Vagina (tissue), 2 donors: ENCODE measurements around the gene FXYD6.

Source experiments
- POLR2A ChIP-seq, 2 donors: fragments of 450-650 bp; IDR thresholded peaks; one replicate each; pipeline ENCODE4 v1.6.1; 2017; ENCODE audit warnings: antibody characterized with exemption in 2 of 2, mild to moderate bottlenecking in 2 of 2, moderate library complexity in 2 of 2
- POLR2AphosphoS5 ChIP-seq, 2 donors: sonication (generic); formaldehyde crosslinking; IDR thresholded peaks; one replicate each; pipeline ENCODE4 v1.9.0; 2017; ENCODE audit warnings: antibody characterized with exemption in 2 of 2, mild to moderate bottlenecking in 2 of 2, low read depth in 1 of 2; ENCODE audit not compliant: insufficient read depth in 1 of 2
- TF ChIP-seq, protein P1 (sequence below), 3 experiments: fragments of 450-650 bp in 2 of 3; fragments of 200-600 bp in 1 of 3; sonication (generic) in 1 of 3; IDR thresholded peaks; one replicate each; pipeline ENCODE4 v1.5.1; 2017 to 2019; ENCODE audit warnings: antibody characterized with exemption in 3 of 3, mild to moderate bottlenecking in 2 of 3, moderate library complexity in 2 of 3

- no peak for TF ChIP-seq POLR2A (IDR thresholded peaks at IDR 0.05)
- TF ChIP-seq, protein P1, sequence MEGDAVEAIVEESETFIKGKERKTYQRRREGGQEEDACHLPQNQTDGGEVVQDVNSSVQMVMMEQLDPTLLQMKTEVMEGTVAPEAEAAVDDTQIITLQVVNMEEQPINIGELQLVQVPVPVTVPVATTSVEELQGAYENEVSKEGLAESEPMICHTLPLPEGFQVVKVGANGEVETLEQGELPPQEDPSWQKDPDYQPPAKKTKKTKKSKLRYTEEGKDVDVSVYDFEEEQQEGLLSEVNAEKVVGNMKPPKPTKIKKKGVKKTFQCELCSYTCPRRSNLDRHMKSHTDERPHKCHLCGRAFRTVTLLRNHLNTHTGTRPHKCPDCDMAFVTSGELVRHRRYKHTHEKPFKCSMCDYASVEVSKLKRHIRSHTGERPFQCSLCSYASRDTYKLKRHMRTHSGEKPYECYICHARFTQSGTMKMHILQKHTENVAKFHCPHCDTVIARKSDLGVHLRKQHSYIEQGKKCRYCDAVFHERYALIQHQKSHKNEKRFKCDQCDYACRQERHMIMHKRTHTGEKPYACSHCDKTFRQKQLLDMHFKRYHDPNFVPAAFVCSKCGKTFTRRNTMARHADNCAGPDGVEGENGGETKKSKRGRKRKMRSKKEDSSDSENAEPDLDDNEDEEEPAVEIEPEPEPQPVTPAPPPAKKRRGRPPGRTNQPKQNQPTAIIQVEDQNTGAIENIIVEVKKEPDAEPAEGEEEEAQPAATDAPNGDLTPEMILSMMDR (IDR thresholded peaks at IDR 0.05): no peak
- TF ChIP-seq POLR2AphosphoS5 (IDR thresholded peaks at IDR 0.05; ENCODE audit: insufficient read depth in 1 of 2, low read depth in 1 of 2): no peak
Observed at GRCh38 chr11:117814766-117815261, 61.6 kb downstream of the FXYD6 start.
